GM12892 (cell line): ENCODE results near the gene ELOVL5.

Source experiments
- POLR2A ChIP-seq: IDR thresholded peaks from 2 replicates; pipeline ENCODE4 v1.6.1; 2011; ENCODE audit warnings: low read depth, low read length, control low read depth
- TAF1 ChIP-seq: IDR thresholded peaks from 2 replicates; pipeline ENCODE4 v1.6.1; 2011; ENCODE audit warnings: low read depth, mild to moderate bottlenecking, control low read depth, low read length, borderline replicate concordance

GRCh38 chr6:53359843-53360092, 11.0 kb upstream of the ELOVL5 start:
- TF ChIP-seq POLR2A (no peak), TAF1 (no peak)
